Activated CD8-positive, alpha-beta memory T cell treated with anti-CD3 and anti-CD28 coated beads for 4 hours (primary cell): ENCODE measurements around the gene CCDC142.
"Not testable (repeated sequence)": the region's sequence is repeated elsewhere in the genome, so short reads cannot be mapped to it uniquely, and the experiment has no call there.

Experiments used
- DNase-seq, 2 donors: peaks; one replicate each; pipeline ENCODE4 v3.0.0-alpha.2; 2020; ENCODE audit warnings: low read depth in 2 of 2

CCDC142 gene

GRCh38 chr2:74499267-74499939 lies 16.6 kb upstream of the CCDC142 start, which contains the start of gene LBX2:
Gene LBX2, minus strand, starts transcription at chr2:74499603. Its CDS starts 66 bp downstream, at chr2:74499537.
- DNase-seq = no peak

GRCh38 chr2:74498500-74499266 lies 15.9 kb upstream of the CCDC142 start:
- DNase-seq = no peak

- DNase-seq = no peak
These were observed 15.1 kb upstream of the CCDC142 start for GRCh38 chr2:74497777-74498499.

GRCh38 chr2:74496997-74497776 lies 14.4 kb upstream of the CCDC142 start:
- no peak for DNase-seq

GRCh38 chr2:74495440-74495839 lies 12.6 kb upstream of the CCDC142 start:
- DNase-seq = no peak

- DNase-seq = no peak
These were observed 10.7 kb upstream of the CCDC142 start for GRCh38 chr2:74493546-74493945.

GRCh38 chr2:74491648-74492544 lies 9.1 kb upstream of the CCDC142 start:
- DNase-seq = no peak

- DNase-seq = no peak
These were observed 7.1 kb upstream of the CCDC142 start for GRCh38 chr2:74489906-74490305.

GRCh38 chr2:74488643-74489481 lies 6.1 kb upstream of the CCDC142 start:
- DNase-seq = no peak

GRCh38 chr2:74486141-74486540 lies 3.3 kb upstream of the CCDC142 start:
- DNase-seq = no peak

- not testable (repeated sequence) for DNase-seq
These were observed 922 bp upstream of the CCDC142 start for GRCh38 chr2:74483675-74484164.

GRCh38 chr2:74481961-74482800 lies 617 bp downstream of the CCDC142 start:
- DNase-seq = no peak

GRCh38 chr2:74481431-74481830 lies 1.4 kb downstream of the CCDC142 start:
- no peak for DNase-seq

- no peak for DNase-seq
These were observed 7.9 kb downstream of the CCDC142 start for GRCh38 chr2:74474899-74475298.

GRCh38 chr2:74474481-74474880 lies 8.3 kb downstream of the CCDC142 start:
- DNase-seq = no peak

GRCh38 chr2:74472945-74473258 lies 9.9 kb downstream of the CCDC142 start:
- no peak for DNase-seq

- DNase-seq = peak; percentile 89 to 91
These were observed 10.5 kb downstream of the CCDC142 start, which contains the start of gene MRPL53 for GRCh38 chr2:74472086-74472944. Gene MRPL53, minus strand, starts transcription at chr2:74472680. Its CDS starts 20 bp downstream, at chr2:74472660.
